ENCODE data around the gene INCA1.

GRCh38 chr17:4978726-4979125 lies 18.6 kb downstream of the INCA1 start:
- TF ChIP-seq CTCF (IDR thresholded peaks at IDR 0.05) (no peak), POLR2A (IDR thresholded peaks at IDR 0.05) (no peak)
